H7 (cell line): Measurements from ENCODE around the gene CYP21A2. TPM values are rescaled to one million over a fixed set of nuclear protein-coding genes. Genes with fewer than 3 reads are reported as not detected.

Experiments
- DNase-seq: peaks from one replicate; pipeline ENCODE4 v3.0.0; 2012
- H3K27me3 ChIP-seq: 2 replicates; pipeline ENCODE4 v1.6.0; 2011; ENCODE audit warnings: mild to moderate bottlenecking, low read length; ENCODE audit not compliant: control insufficient read depth, insufficient read depth
- H3K36me3 ChIP-seq: replicated peaks from 2 replicates; pipeline ENCODE4 v1.5.1; 2011; ENCODE audit warnings: low read length; ENCODE audit not compliant: control insufficient read depth, insufficient read depth
- H3K4me3 ChIP-seq: 2 replicates; pipeline ENCODE4 v1.5.1; 2011; ENCODE audit warnings: low read depth, mild to moderate bottlenecking, control low read depth, low read length, moderate library complexity; ENCODE audit not compliant: insufficient read depth
- total RNA-seq: library from RNA; depleted of rRNA; stranded (reverse); fragments of >200 nt; shearing (Covaris generic); gene quantifications from 2 replicates; pipeline ENCODE4 v1.2.3, GENCODE V29; 2014

Gene CYP21A2
- total RNA-seq, 1 experiment from 2014 or later: not detected

DNA sequence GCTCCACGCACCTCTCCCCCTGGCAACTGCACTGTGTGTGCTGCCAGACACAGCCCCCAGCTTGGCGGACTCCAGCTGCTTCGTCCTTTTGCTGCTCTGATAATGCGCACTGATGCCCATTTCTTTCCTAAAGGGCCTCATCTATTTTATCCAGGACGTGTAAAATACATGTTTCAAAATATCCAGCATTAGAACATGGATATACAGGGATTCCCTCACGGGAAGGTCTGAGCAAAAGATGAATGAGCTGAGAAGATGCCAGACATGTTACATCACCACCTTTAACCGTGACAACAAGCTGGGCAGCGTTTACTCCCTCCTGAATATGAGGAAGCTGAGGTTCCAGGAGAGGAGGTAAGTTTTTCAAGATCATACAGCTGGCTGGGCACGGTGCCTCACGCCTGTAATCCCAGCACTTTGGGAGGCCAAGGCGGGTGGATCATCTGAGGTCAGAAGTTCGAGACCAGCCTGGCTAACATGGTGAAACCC, 38.1 kb downstream of the CYP21A2 start:
- DNase-seq: no peak
- Histone ChIP-seq H3K4me3 (no peak overlapping the region), H3K36me3 (no peaks in the 10 kb centered on the region), H3K27me3 (no peaks in the 10 kb centered on the region)

DNA sequence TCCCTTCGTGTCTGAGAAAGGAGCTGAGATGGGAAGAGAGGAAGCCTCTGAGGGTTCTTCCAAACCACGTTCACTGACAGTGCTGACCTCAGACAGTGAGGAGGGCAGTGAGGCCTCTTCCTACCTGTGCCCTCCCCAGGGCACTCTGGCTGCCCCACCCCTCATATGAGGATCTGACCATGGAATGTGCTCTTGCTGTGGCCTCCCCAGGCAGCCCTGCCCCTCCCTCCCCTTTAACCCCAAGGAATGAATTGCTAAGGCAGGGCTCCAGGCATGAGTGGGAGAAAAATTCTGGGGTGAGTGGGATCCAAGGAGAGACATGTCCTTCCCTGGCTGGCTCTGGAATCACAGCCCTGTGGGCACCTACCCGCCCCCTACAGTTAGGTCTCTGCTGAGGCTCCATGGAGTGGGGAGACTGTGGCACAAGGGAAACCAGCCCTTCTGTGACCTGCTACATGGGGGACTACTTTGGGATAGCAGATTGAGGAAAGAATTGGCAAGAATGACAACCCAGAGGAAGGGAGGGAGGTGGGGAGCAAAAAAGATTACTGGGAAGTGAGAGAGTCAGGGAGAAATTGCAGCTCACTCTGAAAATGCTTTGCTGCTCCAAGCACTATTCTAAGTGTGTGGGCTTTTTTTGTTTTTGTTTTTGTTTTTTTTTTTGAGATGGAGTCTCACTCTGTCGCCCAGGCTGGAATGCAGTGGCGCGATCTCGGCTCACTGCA, 41.5 kb downstream of the CYP21A2 start:
- Histone ChIP-seq H3K4me3 (no peak overlapping the region), H3K36me3 (no peaks in the 10 kb centered on the region), H3K27me3 (no peaks in the 10 kb centered on the region)
- peak; percentile 48 for DNase-seq

DNA sequence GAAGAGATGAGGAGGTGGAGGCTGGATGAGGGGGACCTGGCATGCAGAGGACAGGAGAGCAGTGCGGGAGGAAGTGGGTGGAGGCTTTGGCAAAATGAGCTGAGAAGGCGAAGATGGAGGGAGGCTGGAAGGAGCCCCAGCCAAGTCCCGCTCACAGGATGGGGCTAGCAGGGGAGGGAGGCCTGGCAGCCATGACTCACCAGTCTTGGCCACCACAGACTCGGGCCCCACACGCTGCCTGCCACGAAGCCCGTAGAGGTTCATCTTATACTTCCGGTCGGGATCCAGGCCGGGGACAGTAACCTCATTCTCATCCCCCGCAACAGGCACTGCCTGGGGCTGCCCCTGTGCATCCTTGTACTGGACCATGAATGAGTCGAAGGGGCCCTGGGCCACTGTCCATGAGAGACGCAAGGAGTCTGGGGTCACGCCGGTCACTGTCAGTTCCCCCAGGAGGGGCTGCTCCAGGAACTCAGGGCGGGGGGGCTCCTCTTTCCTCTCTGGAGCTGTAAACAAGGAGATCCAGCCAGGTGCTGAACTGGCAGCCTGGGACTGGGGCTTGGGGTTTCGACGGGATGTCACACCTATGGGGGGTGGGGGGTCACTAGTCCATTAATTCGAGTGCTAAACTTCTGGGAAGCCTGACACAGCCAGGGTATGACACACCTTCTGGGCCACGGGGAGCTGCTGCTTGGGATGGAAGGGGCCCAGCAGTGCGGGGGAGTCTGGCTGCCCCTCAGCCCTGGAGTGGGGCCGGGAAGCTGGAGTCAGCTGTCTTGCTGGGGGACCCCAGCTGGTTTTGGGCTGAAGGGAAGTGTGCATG, 43.2 kb downstream of the CYP21A2 start:
- Histone ChIP-seq H3K4me3 (no peak overlapping the region), H3K27me3 (peaks cover under 1% of the 10 kb centered on the region), H3K36me3 (no peaks in the 10 kb centered on the region)
- peak; percentile 37 for DNase-seq

DNA sequence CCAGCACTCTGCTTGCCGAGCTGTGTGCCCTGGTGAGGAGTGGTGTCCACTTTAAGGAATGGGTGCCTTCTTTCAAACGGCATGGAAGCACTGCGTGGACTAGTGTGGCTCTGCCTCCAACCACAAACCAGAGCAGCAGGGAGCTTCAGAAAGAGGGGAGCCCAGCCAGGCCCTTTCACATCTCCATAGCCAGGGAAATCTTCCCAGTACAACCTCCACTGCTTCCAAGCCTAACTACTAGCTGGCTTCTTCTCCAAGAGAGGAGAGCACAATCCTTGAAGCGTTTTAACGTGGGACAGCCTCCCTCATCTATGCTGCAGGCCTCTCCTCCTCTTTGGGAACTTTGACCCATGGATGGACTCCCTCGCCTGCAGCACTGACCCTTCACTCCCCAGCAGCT, 44.3 kb downstream of the CYP21A2 start:
- peaks cover 11% of the 10 kb centered on the region for H3K27me3 ChIP-seq

DNA sequence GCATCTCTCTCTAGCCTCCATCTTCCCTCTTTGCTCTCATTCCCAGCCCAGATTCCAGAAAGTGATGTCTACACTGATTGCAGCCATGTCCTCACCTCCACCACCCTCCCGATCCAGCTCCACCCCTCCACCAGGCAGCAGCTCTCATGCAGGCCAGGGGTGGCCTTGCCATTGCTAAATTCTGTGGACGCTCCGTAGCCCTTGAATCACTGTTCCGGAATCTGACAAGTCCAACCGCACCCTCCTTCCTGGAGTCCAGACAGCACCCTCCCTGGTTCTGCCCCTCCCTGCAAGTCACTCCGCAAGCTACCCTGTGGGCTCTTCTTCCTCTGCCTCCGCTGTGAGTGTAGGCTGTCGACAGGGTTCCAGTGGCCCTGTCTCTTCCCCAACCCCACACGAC, 44.7 kb downstream of the CYP21A2 start:
- Histone ChIP-seq H3K36me3 (no peaks in the 10 kb centered on the region), H3K27me3 (peaks cover 11% of the 10 kb centered on the region), H3K4me3 (no peak overlapping the region)
- DNase-seq: no peak

More for the DNA sequence above, 44.3 kb downstream of the CYP21A2 start:
- Histone ChIP-seq H3K4me3 (no peak overlapping the region), H3K36me3 (no peaks in the 10 kb centered on the region)
- no peak for DNase-seq

DNA sequence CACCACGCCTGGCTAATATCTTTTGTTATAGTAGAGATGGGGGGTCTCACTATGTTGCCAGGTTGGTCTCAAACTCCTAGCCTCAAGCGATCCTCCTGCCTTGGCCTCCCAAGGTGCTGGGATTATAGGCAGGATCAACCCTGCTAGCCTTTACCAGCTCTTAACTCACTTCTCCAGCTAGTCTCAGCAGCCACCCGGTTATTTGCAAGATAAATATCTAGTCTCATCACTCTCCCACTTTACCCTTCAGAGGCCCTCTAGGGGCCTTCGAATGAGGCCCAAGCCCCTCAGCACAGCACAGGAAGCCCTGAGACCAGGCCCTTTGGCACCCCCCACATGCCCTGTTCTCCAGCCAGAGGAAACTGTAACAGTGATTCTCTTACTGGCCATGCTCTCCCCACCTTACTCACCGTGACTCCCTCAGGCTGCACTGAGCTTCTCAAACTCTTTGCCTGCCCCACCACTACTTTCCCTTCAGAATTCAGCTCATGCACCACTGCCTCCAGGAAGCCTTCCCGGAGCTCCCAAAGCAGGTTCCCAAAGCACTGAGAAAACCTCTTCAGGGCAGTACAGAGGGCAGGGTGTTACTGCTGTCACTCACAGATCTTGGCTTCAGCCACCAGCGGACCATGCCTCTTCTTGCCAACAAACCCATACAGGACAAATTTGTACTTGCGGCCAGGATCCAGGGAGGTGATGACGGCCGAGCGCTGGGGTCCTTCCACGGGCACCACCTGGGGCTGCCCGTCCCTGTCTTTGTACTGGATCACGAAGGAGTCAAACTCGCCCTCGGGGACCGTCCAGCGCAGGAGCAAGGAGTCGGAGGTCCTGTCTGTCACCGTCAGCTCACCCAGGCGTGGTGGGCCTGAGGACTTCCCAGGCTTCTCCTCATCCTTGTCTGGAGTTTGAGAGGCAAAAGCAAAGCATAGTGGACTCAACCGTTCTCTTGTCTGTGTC, 45.9 kb downstream of the CYP21A2 start:
- peaks cover 11% of the 10 kb centered on the region for H3K27me3 ChIP-seq
- H3K4me3 ChIP-seq: no peak overlapping the region
- H3K36me3 ChIP-seq: no peaks in the 10 kb centered on the region
- no peak for DNase-seq

DNA sequence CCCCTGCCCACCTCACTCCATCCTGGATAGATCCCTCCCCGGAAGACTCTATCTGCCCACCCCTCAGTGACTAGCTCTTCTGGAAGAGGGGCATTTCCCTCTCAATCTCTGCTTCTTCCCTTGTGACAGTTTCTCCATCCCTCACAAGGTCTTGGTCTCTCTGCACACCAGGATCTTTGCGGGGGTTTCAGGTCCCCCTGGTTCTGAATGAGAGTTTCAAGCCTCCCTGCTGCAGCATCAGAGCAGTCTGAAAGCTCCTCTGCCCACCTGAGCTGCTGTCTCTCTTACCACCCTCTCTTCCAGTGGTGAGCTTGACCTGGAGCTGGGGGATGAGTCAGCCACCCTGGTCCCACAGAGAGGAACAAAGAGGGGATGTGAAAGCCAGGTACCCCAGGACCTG, 46.6 kb downstream of the CYP21A2 start:
- Histone ChIP-seq H3K4me3 (no peak overlapping the region), H3K27me3 (peaks cover 11% of the 10 kb centered on the region), H3K36me3 (no peaks in the 10 kb centered on the region)
- DNase-seq: no peak

DNA sequence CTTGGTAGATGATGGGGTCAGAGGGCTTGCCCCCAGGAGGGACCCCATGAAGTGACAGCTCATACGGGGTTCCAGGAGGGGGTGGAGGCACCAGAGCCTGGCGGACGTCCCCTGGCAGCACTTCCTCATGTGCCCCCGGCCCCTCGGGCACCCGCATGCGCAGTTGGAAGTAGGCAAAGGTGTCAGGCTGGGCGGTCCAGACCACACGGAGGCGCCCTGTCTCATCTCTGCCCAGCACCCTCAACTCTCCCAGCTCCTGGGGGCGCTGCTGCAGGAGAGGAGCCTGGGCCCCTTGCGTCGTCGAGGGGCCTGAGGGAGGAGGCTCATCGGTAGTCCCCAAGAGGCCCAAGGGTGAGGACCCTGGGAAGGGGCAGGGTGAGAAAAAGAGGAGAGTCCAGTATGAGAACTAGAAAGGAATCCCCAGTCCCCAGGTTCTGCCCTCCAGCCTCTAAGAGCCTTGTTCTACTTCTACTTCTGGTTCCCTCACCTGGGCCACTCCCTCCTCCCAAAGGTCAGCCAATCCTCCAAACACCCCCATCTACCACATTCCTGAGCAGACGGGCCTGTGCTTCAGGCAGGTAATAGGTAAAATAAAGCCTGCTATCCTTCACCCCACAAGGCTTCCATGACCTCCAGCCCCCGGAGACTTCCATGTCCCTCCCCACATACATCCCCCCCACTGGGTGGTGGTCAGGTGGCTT, 47.7 kb downstream of the CYP21A2 start:
- no peak overlapping the region for H3K4me3 ChIP-seq
- no peaks in the 10 kb centered on the region for H3K36me3 ChIP-seq
- DNase-seq: peak; percentile 73
- peaks cover 11% of the 10 kb centered on the region for H3K27me3 ChIP-seq

DNA sequence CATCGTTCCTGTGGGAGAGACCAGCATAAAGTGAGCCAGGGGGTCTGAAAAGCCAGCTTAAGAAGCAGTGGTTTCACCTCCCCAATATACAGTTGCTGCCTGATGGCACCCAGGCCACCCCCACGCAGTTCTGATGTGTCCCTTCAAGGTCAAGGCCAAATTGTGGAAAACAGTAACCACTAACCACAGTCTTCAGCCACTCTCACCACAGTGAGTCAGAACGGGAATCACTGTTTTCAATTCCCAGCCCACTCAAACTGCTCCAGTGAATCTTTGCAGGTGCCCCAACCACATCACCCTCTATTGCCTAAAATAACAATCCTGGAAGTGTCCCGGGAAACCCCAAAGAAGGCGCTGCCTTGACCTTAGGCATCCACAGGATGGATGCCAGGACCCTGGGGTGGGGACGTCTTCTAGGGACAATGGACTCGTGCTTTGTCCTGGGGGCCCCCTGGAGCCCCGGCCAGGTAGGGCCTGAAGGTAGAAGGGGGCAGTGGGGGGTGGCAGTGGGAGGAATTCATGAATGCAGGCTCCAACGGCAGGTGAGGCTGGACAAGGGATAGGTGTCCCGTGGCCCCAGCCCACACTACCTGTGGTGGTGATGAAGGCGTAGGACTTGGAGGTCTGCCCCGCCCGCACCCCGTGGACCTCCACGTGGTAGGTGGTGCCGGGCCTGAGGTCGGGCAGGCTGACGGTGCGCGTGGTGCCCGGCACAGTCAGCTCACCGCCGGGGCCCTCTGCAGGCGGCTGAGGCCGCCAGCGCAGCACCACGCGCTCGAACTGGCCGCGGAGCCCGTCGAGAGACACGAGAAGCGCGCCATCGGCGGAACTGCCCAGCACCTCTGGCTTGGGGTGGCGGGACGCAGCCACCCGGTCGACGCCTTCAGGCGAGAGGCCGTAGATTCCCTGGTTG, 48.7 kb downstream of the CYP21A2 start:
- Histone ChIP-seq H3K36me3 (no peaks in the 10 kb centered on the region), H3K4me3 (peak overlapping the region; percentile 34), H3K27me3 (peaks cover 11% of the 10 kb centered on the region)
- DNase-seq: no peak

DNA sequence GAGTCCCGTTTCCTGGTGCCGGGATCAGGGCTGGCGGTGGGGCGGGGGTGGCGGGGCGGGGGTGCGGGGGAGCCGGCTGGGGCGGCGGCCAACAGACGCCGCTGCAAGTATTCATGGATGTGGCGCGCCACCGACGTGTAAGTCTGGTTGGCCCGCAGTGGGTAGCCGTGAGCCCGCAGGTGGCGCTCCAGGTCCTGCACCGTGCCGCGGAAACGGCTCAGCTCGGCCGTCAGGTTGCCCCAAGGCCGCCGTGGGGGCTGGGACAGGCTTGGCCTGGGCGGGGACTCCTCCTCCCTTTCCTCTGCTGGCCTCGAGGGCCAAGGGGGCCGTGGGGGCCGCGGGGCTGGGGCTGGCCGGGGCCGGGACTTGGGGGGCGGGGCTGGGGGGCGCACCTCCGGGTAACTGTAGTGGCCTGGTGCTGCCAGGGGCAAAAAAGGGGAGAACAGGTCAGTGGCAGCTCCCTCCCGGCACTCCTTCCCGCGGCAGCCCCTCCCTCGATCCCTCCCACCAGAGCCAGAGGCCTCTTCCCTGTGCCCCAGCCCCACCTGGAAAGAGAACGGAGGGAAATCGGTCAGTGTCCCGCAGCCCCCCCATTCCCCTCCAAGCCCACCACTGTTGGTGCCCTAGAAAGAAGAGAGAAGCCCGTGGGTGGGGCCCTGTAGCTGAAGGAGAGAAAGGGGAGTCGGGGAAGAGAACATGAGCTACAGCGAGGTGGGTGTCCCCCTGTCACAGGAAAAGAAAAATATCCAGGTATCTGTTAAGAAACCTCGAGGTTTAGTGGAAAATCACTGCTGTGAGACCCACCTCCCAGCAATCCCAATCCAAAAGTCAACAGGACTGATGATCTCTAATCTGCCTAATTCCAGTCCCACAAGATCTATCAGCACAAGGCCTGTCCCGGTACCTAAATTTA, 49.6 kb downstream of the CYP21A2 start:
- DNase-seq: peak; percentile 97
- peak overlapping the region; percentile 35 for H3K4me3 ChIP-seq
- no peaks in the 10 kb centered on the region for H3K36me3 ChIP-seq
- peaks cover 11% of the 10 kb centered on the region for H3K27me3 ChIP-seq

DNA sequence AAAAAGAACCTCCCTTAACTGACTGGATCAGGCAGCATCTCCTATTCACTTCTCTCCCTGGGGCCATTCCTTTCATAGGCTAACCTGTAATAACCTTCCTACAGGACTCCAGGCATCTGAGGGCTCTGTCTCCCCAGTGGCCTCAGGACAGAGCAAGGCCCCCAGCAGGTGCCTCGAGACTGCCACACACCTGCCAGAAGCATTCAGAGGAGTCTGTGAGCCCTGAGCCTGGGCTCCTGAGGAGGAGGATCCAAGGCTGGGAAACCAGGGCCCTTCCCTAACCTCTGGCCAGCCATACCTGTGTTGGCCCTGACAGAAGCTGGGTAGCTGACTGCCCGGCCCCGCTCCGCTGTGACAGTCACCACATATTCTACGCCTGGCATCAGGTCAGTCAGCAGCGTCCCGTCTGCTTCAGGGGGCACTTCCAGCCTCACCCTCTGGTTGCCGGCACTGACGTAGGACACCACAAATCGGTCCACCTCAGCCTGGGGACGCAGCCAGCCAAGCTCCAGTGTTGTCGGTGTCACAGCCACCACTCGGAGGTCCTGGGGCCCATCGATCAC, 50.4 kb downstream of the CYP21A2 start:
- H3K36me3 ChIP-seq: no peaks in the 10 kb centered on the region
- DNase-seq: peak; percentile 69
- peaks cover 11% of the 10 kb centered on the region for H3K27me3 ChIP-seq
- H3K4me3 ChIP-seq: no peak overlapping the region
